ENCODE data around the gene GALNT6. TPM values are rescaled to one million over a fixed set of nuclear protein-coding genes. Genes with fewer than 3 reads are reported as not detected.
"Not testable (repeated sequence)": the region's sequence is repeated elsewhere in the genome, so short reads cannot be mapped to it uniquely, and the experiment has no call there.

The GALNT6 gene
- total RNA-seq, 1 donor from 2014 or later, result 22.1 TPM

DNA sequence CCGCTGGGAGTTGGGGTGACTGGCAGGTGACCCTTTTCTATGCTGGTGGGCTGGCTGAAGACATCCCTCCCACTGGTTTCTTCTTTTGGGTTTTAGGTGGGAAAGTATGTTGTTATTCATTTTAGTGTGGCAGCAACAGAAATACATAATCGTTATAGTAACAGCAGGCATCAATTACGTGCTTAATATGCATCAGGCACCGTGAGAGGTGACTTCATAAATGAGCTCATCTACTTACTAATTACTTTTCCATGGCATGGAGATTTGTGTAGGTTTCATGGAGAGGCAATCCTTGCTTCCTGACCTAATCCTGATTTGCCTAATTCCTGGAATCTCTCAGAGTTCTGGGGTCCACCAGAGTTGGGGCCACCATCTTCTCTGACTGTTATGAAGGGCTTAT is 31.4 kb downstream of the GALNT6 start:
- DNase-seq (ENCODE audit: low read depth in 2 of 2), result no peak

DNA sequence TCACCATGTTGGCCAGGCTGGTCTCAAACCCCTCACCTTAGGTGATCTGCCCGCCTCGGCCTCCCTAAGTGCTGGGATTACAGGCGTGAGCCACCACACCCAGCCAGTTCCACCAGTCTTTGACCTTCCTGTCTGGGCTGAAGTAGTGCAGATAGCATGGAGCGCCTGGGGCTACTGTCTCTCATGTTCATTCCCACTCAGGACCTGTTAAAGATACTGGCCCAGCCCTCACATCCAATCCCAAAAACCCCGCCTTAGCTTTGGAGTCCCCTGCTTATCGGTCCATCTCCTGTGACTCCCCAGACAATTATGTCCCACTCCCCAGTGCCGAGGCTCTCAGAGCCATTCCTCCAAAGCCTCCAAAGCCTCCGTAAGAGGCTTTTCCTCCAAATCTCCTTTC is 32.7 kb downstream of the GALNT6 start:
- DNase-seq (ENCODE audit: low read depth in 2 of 2), result no peak

DNA sequence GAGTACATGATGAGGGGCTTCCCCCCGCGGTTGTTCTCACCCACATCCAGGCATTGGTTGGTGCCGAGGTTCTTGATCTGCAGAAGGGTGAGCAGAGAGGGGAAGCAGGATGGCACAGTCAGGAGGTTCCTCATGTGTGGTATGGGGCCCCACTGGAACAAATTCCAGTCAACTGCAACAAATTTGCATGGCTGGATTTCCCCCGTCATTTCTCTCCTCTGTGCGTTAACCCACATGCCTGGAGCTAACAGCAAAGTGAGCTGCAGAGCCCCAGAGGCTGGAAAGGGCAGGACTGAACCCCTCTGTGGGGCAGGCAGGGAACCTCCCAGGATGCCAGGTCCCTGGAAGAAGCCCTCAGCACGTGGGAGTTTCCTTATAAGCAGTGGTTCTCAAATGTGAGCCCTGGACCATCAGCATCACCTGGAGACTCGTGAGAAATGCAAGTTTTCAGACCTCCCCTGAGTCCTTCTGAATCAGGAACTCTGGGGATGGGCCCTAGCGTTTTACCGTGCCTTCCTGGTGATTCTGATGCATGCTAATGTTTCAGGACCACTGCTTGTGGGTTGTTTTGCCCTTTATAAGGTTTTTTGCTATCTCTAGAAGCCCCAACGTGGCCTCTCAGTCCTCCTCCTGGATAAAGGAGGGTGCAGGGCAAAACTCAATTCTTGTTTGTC is 33.7 kb downstream of the GALNT6 start:
- DNase-seq (ENCODE audit: low read depth in 2 of 2), result no peak

DNA sequence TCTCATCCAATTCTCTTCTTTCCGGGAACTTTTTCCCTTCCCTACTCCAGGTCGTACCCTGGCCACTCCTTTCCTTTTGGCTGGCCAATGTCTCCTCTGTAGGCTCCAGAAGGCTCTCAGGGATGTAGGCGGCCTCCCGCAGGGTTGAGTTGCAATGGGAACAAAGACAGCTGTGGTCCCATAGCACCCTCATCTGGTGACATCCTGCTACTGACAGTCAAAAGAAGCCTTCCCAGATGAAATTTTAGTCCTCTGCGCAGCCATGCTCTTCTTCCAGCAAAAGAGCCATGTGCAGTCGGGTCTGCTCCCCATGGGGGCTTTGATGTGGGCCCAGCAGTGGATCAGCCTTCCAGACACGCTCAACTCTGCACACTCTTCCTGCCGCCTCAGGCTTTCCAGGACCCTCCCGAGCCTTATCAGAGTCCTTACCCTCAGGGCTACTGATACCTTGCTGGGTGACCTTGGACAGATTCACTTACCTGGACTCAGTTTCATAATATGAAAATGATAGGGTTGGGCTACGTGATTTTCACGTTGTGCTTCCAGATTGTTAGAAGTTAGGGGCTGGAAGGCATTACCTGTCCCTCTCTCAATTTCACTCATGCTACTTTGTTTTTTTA is 39.2 kb downstream of the GALNT6 start:
- peak; percentile 38 to 68 for DNase-seq (ENCODE audit: low read depth in 2 of 2)

DNA sequence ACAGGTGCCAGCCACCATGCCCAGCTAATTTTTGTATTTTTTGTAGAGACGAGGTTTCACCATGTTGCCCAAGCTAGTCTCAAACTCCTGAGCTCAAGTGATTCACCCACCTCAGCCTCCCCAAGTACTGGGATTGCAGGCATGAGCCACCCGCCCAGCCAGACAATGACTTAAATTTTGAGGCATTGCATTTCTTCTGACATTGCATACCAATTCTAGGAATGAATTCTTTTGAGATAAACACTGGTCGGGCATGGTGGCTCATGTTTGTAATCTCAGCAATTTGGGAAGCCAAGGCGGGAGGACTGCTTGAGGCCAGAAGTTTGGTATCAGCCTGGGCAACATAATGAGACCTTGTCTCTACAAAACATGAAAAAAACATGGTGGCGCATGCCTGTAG is 42.2 kb downstream of the GALNT6 start:
- no peak for DNase-seq (ENCODE audit: low read depth in 2 of 2)

DNA sequence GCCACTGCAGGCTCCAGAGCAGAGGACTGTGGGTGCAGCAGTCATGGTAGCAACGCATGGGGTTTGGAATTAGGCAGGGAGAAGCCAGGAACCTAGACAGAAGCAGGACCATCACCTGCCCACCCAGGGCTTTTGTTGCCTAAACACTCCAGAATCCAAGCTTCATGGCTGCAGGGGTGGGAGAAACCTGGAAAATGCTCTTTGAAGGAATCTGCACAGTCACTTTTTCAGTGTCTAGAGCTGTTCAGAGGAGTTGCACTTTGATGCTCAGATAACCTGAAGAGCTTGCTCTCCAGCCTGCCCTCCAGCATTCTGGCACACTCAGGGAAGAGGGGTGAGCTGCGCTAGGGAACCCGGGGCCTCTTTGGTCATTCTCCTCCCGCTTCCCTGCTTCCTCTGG is 43.1 kb downstream of the GALNT6 start:
- DNase-seq (ENCODE audit: low read depth in 2 of 2), result no peak

DNA sequence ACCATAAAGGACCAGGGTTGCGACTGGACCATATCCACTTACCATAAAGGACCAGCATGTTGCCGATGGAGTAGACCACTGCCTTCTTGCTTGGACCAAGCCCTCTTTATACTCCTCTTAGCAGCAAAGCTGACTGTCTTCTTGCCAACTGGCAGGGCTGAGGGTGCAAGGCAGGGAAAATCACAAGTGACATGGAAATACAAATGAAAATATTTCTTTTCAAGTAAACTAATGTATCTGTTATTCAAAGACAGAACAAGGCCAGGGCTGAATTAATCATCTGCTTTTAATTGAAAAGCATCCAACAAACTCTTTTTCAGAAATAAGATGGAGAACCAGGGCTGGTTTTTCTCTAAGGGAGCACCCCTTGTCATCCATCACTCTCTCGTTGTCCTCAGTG is 44.6 kb downstream of the GALNT6 start, which contains the start of gene CELA1:
TSS of gene CELA1 (minus strand) at position 99 of the 400 bp plus-strand sequence. CDS start at position 58, 41 bp downstream.
- no peak for DNase-seq (ENCODE audit: low read depth in 2 of 2)

DNA sequence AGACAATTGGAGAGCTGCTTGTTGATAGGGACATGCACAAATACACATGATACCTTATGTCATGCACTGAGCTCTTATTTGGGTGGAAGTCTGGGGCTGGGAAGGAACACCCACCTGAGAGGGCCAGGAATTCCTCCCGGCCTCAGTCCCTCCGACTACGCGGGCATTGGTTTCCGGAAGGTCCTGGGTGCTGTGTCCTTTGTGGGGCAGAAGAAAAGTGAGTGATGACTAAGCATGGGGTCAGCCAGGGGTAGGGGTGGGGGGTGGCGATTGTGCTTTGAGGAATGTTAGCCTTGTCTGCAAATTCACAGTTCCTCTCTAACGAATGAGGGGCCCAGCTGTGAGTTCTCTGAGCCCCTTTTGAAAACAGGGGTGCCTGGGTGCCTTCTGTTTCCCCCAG is 45.5 kb downstream of the GALNT6 start:
- DNase-seq (ENCODE audit: low read depth in 2 of 2), result peak in 1 of 2 donors; percentile 26

DNA sequence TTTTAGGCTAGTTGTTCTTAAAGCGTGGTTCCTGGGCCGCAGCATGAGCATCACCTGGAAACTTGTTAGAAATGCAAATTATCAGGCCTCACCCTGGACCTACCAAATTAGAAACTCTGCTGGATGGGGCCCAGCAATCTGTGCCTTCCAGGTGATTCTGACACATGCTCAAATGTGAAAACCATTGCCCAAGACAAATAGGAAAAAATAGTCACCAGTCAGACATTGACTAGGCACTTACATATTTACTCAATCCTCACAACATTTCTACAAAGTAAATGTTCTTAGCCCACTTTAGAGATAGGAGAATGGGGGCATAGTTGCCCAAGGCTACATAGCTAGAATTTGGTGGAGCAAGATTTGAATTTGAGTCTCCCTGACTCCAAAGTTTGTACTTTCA is 48.0 kb downstream of the GALNT6 start:
- no peak for DNase-seq (ENCODE audit: low read depth in 2 of 2)

DNA sequence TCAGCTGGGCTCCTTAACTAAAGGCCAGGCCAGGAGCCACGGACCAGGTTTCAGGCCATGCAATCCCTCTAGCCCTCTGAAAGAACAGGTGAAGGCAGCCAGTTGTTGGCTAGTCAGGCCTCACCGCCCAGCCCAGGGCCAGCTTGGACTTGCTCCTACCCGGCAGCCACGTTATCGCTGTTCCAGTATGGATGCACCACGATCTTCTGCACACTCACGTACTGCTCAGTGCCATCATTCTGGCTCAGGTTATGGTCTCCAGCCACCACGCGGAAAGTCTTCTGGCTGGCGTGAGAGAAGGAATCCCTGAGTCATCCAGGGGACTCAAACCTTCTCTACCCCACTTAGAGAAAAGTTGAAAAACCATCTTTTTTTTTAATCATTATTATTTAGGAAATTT is 48.8 kb downstream of the GALNT6 start:
- no peak for DNase-seq (ENCODE audit: low read depth in 2 of 2)

DNA sequence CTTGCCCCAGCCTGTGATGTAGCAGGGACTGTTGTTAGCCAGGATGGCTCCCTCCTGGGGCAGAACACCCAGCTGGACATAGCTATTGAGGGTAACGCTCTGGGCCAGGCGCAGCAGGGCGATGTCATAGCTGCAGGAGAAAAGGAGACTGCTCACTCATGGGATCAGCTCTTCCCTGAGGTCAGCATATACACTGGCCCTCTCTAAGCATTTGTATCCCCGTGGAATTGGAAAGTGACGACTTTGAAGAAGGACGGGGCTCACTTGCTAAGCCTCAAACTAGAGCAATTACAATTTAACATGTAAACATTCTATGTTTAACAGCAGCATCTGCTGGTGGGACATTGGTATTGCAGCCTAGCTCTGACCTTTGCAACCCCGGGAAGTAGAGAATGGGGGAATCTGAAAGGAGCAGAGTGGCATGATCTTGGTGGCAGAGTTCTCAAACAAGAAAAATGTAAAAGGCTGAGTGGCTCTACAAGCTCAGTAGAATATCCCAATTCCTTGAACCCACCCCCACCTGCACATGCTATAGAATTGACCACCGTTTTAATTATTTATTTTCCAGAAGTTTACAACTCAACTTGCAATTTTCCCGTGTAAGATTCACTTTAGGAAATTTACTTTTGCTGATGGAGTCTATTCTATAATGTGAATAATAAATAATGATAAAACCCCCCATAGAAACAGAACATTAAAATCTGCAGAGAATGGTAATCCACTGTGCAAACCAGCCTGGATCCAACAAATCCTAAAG is 49.8 kb downstream of the GALNT6 start:
- DNase-seq (ENCODE audit: low read depth in 2 of 2), result peak; percentile 49 to 66

DNA sequence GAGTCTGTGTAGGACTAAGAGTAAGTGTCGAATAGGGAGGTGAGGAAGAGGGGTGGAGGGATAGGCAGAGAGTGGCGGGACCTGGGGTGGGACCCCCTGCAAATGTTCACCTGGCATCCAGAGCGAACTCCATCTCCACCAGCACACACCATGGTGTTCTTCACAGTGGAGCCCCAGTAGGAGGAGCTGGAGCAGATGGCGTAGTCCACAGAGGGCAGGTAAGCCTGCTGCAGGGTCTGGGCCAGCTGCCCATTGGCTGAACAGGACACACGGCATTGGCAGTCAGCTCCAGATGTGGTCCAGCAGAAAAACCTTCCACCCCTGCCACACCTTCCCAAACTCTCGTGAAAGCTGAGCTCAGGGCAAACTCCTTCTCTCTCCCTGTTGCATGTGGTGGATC is 51.5 kb downstream of the GALNT6 start:
- no peak for DNase-seq (ENCODE audit: low read depth in 2 of 2)

DNA sequence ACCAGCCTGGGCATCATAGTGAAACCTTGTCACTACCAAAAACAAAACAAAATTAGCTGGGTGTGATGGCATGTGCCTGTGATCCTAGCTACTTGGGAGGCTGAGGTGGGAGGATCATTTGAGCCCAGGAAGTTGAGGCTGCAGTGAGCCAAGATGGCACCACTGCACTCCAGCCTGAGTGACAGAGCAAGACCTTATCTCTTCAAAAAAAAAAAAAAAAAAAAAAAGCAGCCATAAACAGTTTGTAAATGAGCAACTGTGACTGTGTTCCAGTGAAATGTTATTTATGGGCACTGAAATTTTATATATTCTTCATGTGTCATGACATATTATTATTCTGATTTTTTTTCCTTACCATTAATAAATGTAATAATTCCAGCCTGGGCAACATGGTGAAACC is 53.9 kb downstream of the GALNT6 start:
- DNase-seq (ENCODE audit: low read depth in 2 of 2), result not testable (repeated sequence)

DNA sequence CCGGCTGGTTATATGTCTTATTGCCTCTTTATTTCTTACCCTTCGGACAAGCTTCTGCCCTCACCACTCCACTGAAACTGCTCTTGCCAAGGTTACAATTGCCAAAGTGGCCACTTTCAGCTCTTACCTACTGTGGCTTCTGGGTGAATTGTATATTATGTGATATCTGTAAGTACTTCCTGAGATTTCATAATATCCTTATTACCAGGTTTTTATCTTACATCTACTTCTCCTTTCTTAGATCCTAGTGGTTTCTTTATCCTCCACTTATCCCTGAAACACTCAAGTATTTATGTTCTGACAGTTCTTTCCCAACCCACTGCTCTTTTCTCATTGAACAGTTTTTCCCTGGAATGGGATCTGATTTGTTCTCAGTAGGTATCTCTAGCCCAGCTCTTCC is 55.3 kb downstream of the GALNT6 start:
- no peak for DNase-seq (ENCODE audit: low read depth in 2 of 2)

DNA sequence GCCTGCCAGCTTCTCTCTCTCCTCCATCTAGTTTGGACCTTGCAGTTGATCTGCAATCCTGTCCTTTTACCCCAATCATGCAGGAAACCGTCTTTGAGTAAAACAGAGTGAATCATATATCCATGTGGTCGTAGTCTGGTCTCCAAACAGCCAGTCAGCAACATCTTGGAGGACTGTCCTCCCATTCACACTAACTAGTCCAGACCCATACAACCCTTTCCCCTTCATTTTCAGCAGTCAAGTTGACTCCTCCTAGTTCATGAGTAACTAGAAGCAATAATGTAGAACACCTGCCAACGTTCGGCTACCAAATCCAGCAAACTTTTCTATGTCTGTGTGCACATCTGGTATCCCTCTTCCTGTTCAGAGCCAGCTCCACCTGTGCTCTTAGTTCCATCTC is 56.4 kb downstream of the GALNT6 start:
- DNase-seq (ENCODE audit: low read depth in 2 of 2), result no peak

DNA sequence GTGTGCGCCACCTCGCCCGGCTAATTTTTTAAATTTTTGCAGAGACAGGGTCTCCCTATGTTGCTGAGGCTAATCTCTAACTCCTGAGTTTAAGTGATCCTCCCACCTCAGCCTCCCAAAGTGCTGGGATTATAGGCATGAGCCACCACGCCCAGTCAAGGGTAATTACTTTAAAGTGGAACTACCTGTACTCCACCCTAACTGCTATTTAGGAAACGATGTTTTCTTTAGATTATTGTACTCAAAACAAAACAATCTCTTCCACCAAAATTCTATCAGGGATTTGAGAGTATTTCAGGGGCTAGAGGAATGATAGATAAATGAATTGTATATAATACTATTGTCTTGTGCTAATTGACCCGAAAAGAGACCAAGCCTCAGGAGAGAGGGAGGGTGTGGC is 57.7 kb downstream of the GALNT6 start:
- no peak for DNase-seq (ENCODE audit: low read depth in 2 of 2)

DNA sequence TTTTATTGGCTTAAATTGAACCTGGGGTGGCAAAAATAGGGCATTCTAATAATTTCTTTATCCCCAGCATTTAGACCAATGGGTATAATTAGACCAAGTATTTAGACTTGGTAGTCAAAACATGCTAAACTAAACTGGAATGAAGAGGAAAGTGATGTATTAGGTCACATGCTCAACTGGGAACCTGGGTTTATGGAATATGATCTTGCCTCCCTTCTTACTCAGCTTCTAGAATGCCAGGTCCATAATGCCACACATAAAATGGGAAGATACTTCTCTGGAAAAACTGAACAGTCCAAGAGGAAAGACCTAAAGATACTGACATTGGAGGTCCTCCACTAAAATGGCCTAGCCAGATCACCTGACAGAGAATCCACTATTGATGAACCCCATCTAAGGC is 61.0 kb downstream of the GALNT6 start:
- DNase-seq (ENCODE audit: low read depth in 2 of 2), result no peak

DNA sequence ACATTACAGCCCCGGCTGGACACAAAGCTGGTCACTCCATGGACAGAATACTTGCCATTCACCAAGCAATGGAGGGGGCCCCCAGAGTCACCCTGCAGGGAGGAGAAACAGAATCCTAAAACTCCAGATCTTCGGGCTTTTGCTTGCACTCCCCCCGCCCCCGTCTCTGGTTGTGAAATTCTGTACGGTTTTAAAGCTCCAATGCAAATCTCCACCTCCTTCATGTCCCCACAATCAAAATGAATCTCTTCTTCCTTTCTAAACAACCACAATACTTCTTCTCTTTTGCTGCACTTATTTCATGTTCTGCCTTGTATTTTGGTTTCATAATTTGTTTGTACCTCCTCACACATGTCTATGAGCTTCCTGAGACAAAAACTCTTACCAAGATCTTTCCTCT is 61.5 kb downstream of the GALNT6 start:
- no peak for DNase-seq (ENCODE audit: low read depth in 2 of 2)

DNA sequence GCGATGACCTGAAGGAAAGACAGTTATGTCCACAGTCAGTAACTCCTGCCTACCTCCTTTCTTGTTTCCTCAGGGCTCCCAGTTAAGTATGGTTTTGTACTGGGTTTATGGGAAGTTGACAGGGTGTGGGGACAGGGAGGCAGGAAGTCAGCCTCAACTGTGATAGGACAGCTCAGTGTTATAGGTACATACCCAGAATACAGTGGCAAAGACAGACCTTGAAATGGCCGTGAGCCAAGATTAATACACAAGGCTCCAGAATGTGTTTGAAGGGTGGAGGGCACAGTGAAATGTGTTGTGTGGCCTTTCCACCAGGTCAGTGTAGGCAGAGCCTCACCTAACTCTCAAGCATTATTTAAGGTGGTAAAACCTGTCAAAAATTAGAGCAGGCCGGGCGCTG is 62.6 kb downstream of the GALNT6 start:
- DNase-seq (ENCODE audit: low read depth in 2 of 2), result no peak

DNA sequence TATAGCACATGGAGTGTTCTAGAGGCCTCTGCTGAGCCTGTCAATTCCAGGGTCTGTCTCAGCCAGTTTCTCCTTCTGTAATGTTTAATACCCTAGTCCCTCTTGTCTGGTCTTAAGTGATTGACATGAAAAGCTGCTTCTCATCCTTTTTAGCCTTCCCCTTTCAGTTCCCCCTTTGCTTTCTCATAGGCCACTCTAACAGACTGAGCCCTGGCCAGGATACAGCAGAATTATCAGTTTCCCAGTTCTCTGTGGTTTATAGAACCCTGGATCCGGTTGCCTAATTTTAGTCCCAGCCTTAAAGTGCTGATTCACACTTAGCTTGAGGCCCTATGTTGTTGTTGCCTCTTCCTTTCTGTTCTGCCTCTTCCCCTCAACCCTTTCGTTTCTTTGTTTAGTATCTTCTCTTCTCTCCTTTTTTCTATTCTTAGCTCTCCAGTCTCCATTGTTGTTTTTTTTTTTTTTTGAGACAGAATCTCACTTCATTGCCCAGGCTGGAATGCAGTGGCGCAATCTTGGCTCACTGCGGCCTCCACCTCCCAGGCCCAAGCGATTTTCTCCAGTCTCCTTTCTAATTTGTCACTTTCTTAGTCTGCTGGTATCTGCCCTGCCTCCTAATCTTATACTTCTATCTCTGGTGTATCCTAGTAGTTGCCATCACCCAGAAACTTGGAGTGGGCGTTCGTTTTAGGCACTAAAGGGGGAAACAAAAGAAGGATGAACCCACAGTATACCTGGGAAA is 64.3 kb downstream of the GALNT6 start:
- peak in 1 of 2 donors; percentile 2 for DNase-seq (ENCODE audit: low read depth in 2 of 2)

DNA sequence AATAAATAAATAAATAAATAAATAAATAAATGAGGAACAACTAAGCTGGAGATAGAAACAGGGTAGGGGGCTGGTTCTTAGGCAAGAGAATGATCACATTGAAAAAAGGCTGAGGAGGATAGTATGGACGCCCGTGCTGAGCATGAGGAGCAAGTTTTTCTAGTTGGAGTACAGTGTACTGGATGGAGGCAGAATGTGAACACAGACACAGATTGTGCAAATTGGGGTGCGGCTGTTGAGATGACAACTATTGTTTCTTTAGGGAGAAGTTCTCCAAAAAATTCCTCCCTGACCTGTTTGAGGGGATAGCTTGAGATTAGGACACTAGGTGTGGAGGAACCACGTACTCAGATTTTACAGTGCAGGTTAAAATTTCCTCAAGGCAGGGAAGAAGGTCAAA is 66.3 kb downstream of the GALNT6 start:
- DNase-seq (ENCODE audit: low read depth in 2 of 2), result no peak

All from dermis microvascular lymphatic vessel endothelial cell (primary cell).